Tibial artery (tissue), 4 donors: ENCODE measurements around the gene TMEM120B.
"Not testable (repeated sequence)": the region's sequence is repeated elsewhere in the genome, so short reads cannot be mapped to it uniquely, and the experiment has no call there.

ENCODE experiments used
- DNase-seq, 2 donors: peaks; one replicate each; pipeline ENCODE4 v3.0.0-alpha.2; 2019
- H3K27ac ChIP-seq, 2 donors: fragments of 200-600 bp; sonication (generic) in 1 of 2; 1 replicate in 1 of 2; 2 replicates in 1 of 2; pipeline ENCODE4 v1.5.1; 2018 to 2019; ENCODE audit warnings: mild to moderate bottlenecking in 1 of 2
- H3K27me3 ChIP-seq, 2 donors: fragments of 200-600 bp; sonication (generic) in 1 of 2; one replicate each; pipeline versions ENCODE4 v1.5.1 to v1.6.0; 2016 to 2019
- H3K36me3 ChIP-seq, 3 donors: fragments of 200-600 bp; sonication (generic) in 2 of 3; one replicate each; pipeline ENCODE4 v1.5.1; 2016 to 2019; ENCODE audit warnings: mild to moderate bottlenecking in 2 of 3
- H3K4me1 ChIP-seq, 4 donors: fragments of 200-600 bp; sonication (generic) in 2 of 4; 1 replicate in 3 of 4; 2 replicates in 1 of 4; pipeline ENCODE4 v1.5.1; 2016 to 2019
- H3K4me3 ChIP-seq, 2 donors: fragments of 200-600 bp; sonication (generic) in 1 of 2; 1 replicate in 1 of 2; 2 replicates in 1 of 2; pipeline ENCODE4 v1.5.1; 2018 to 2019; ENCODE audit warnings: mild to moderate bottlenecking in 2 of 2
- H3K9me3 ChIP-seq, 3 donors: fragments of 200-600 bp; sonication (generic) in 1 of 3; one replicate each; pipeline ENCODE4 v1.5.1; 2016 to 2019
- CTCF ChIP-seq, 2 experiments: fragments of 200-600 bp in 1 of 2; fragments of 450-650 bp in 1 of 2; IDR thresholded peaks; one replicate each; pipeline ENCODE4 v1.5.1; 2017 to 2019; ENCODE audit warnings: antibody characterized with exemption in 2 of 2, mild to moderate bottlenecking in 1 of 2, moderate library complexity in 1 of 2
- intact Hi-C: fragments of 100-400 bp; cut with DNase I; formaldehyde crosslinking; loops from one replicate; pipeline ENCODE4 v1.15.0; 2023; ENCODE audit warnings: low total_unique reads

TMEM120B gene

GRCh38 chr12:121712190-121712460 is 427 bp upstream of the TMEM120B start:
- intact Hi-C loops: loop anchor here (5.0 kb wide), 1 partner anchor 40 kb away; no protein-coding TSS in a partner anchor
- Histone ChIP-seq H3K27ac (peak overlapping the region; percentile 76), H3K4me1 (peaks cover 0 to 19% (median 16%) of the 10 kb centered on the region in 4 donors), H3K27me3 (no peaks in the 10 kb centered on the region), H3K36me3 (no peaks in the 10 kb centered on the region), H3K9me3 (no peaks in the 10 kb centered on the region), H3K4me3 (peak overlapping the region; percentile 69 to 98)
- peak in 1 of 2 donors; percentile 69 for DNase-seq
- no peak for TF ChIP-seq CTCF (IDR thresholded peaks at IDR 0.05)

GRCh38 chr12:121713257-121713777 is 765 bp downstream of the TMEM120B start:
- no peak for TF ChIP-seq CTCF (IDR thresholded peaks at IDR 0.05)
- Histone ChIP-seq H3K27ac (peak overlapping the region; percentile 57 to 76), H3K36me3 (no peaks in the 10 kb centered on the region), H3K4me3 (peak overlapping the region; percentile 69 to 98), H3K27me3 (no peaks in the 10 kb centered on the region), H3K9me3 (no peaks in the 10 kb centered on the region), H3K4me1 (peaks cover 0 to 19% (median 16%) of the 10 kb centered on the region in 4 donors)
- intact Hi-C loops: loop anchor here (5.0 kb wide), 1 partner anchor 39 kb away; no protein-coding TSS in a partner anchor
- DNase-seq: peak in 1 of 2 donors; percentile 69

GRCh38 chr12:121713793-121714192 is 1.2 kb downstream of the TMEM120B start:
- intact Hi-C loops: loop anchor here (5.0 kb wide), 1 partner anchor 39 kb away; no protein-coding TSS in a partner anchor

GRCh38 chr12:121715055-121715454 is 2.5 kb downstream of the TMEM120B start:
- H3K36me3 ChIP-seq, H3K4me3 ChIP-seq, H3K27ac ChIP-seq, H3K9me3 ChIP-seq, DNase-seq, H3K27me3 ChIP-seq, intact Hi-C loops: not testable (repeated sequence)
- H3K4me1 ChIP-seq: peaks cover 0 to 19% (median 16%) of the 10 kb centered on the region in 4 donors

More at GRCh38 chr12:121713793-121714192, 1.2 kb downstream of the TMEM120B start:
- no peak for DNase-seq
- peaks cover 0 to 19% (median 16%) of the 10 kb centered on the region in 4 donors for H3K4me1 ChIP-seq
- no peaks in the 10 kb centered on the region for H3K36me3 ChIP-seq
- H3K4me3 ChIP-seq: peak overlapping the region; percentile 69 to 98
- H3K27ac ChIP-seq: peak overlapping the region; percentile 57 to 76
- no peaks in the 10 kb centered on the region for H3K27me3 ChIP-seq
- no peak for TF ChIP-seq CTCF (IDR thresholded peaks at IDR 0.05)
- H3K9me3 ChIP-seq: no peaks in the 10 kb centered on the region

- Histone ChIP-seq H3K36me3 (no peaks in the 10 kb centered on the region), H3K27me3 (no peaks in the 10 kb centered on the region), H3K27ac (no peak overlapping the region), H3K4me1 (peaks cover 0 to 19% (median 16%) of the 10 kb centered on the region in 4 donors), H3K4me3 (no peak overlapping the region), H3K9me3 (no peaks in the 10 kb centered on the region)
- intact Hi-C loops: no loop called here
- no peak for DNase-seq
- TF ChIP-seq CTCF (IDR thresholded peaks at IDR 0.05): no peak
Measured at GRCh38 chr12:121715862-121716435, 3.4 kb downstream of the TMEM120B start.

- Histone ChIP-seq H3K4me1 (peaks cover 0 to 12% (median 9%) of the 10 kb centered on the region in 4 donors), H3K9me3 (no peaks in the 10 kb centered on the region), H3K27me3 (no peaks in the 10 kb centered on the region), H3K36me3 (no peaks in the 10 kb centered on the region), H3K27ac (no peak overlapping the region), H3K4me3 (no peak overlapping the region)
- no peak for DNase-seq
- TF ChIP-seq CTCF (IDR thresholded peaks at IDR 0.05): no peak
- intact Hi-C loops: no loop called here
Measured at GRCh38 chr12:121717041-121717699, 4.6 kb downstream of the TMEM120B start.
